ENCODE data around the gene CCDC57.

- TF ChIP-seq, protein P1, sequence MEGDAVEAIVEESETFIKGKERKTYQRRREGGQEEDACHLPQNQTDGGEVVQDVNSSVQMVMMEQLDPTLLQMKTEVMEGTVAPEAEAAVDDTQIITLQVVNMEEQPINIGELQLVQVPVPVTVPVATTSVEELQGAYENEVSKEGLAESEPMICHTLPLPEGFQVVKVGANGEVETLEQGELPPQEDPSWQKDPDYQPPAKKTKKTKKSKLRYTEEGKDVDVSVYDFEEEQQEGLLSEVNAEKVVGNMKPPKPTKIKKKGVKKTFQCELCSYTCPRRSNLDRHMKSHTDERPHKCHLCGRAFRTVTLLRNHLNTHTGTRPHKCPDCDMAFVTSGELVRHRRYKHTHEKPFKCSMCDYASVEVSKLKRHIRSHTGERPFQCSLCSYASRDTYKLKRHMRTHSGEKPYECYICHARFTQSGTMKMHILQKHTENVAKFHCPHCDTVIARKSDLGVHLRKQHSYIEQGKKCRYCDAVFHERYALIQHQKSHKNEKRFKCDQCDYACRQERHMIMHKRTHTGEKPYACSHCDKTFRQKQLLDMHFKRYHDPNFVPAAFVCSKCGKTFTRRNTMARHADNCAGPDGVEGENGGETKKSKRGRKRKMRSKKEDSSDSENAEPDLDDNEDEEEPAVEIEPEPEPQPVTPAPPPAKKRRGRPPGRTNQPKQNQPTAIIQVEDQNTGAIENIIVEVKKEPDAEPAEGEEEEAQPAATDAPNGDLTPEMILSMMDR (IDR thresholded peaks at IDR 0.05; ENCODE audit: low read length) = no peak
- TF ChIP-seq EZH2 (optimal IDR thresholded peaks at IDR 0.05; ENCODE audit: low read depth, low read length) = no peak
Observed at GRCh38 chr17:82110298-82110697, 102.3 kb downstream of the CCDC57 start.

All from MM.1S (cell line).